Renal cortical epithelial cell (primary cell): ENCODE results near the gene ZNF281. TPM values are rescaled to one million over a fixed set of nuclear protein-coding genes. Genes with fewer than 3 reads are reported as not detected.
A peak's percentile ranks its signal among the peaks of the same experiment; 100 is the strongest.
"Not testable (repeated sequence)": the region's sequence is repeated elsewhere in the genome, so short reads cannot be mapped to it uniquely, and the experiment has no call there.

Source experiments
- DNase-seq: peaks from one replicate; pipeline ENCODE4 v3.0.0-alpha.2; 2011; ENCODE audit warnings: low read depth
- total RNA-seq: library from RNA; depleted of rRNA; stranded (reverse); fragments of >200 nt; gene quantifications from 2 replicates; pipeline ENCODE4 v1.2.3, GENCODE V29; 2014

ZNF281 gene, protein sequence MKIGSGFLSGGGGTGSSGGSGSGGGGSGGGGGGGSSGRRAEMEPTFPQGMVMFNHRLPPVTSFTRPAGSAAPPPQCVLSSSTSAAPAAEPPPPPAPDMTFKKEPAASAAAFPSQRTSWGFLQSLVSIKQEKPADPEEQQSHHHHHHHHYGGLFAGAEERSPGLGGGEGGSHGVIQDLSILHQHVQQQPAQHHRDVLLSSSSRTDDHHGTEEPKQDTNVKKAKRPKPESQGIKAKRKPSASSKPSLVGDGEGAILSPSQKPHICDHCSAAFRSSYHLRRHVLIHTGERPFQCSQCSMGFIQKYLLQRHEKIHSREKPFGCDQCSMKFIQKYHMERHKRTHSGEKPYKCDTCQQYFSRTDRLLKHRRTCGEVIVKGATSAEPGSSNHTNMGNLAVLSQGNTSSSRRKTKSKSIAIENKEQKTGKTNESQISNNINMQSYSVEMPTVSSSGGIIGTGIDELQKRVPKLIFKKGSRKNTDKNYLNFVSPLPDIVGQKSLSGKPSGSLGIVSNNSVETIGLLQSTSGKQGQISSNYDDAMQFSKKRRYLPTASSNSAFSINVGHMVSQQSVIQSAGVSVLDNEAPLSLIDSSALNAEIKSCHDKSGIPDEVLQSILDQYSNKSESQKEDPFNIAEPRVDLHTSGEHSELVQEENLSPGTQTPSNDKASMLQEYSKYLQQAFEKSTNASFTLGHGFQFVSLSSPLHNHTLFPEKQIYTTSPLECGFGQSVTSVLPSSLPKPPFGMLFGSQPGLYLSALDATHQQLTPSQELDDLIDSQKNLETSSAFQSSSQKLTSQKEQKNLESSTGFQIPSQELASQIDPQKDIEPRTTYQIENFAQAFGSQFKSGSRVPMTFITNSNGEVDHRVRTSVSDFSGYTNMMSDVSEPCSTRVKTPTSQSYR
- 28.0 and 38.0 TPM in 2 replicates for total RNA-seq

DNA sequence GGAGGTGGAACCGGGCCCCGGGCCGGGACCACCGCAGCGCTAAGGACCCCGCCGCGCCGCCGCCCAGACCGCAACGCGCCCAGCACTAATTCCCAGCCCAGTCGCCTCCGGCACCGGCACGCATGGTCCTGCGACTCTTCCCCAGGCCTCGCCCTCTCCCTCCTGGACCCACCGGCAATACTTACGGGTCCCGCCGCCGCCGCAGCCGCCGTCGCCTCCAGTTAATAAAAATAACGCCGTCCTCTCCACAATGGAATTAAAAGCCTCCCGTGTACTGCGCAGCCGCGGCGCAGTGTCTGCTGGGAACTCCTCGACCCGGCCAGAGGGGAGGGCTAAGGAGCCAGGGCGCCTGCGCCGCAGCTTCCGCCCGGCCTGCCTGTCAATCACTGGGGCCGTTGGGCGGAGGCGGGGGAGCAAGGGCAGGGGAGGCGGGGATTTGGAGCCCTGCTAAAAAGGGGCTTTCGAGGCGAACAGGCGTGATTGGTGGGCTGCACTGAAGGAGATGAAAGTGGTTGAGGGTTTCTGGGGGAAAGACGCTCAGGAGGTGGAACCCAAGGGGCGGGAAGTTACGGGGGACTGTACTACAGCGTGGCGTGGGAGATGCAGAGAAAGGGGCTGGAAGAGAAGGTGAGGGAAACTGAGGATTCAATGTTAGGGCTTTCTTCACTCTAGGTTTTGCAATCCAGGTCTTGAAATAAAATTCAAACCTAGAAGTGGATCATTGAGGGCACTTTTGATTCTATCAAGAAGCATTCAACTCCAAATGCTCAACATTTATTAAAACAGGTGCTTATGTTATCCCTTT lies at the start of gene ZNF281:
Gene ZNF281, minus strand, starts transcription at position 276 of the 805 bp plus-strand sequence. CDS start 331 bp downstream, outside the sequence.
- peak; percentile 85 for DNase-seq

DNA sequence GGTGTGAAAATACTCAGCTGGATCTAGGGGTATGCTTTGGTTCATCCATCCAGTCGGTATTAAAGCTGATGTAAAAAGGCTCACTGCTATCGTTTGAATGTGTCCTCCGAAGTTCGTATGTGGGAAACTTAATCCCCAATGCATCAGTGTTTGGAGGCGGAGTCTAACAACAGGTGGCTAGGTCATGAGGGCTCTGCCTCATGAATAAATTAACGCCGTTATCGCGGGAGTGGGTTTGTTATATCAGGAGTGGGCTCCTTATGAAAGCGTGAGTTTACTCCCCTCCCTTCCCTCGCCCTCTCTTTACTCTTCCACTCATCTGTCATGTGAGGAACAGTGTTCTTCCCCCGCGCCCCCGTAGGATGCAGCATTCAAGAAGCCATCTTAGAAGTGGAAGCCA lies 48.9 kb upstream of the ZNF281 start:
- DNase-seq = no peak

DNA sequence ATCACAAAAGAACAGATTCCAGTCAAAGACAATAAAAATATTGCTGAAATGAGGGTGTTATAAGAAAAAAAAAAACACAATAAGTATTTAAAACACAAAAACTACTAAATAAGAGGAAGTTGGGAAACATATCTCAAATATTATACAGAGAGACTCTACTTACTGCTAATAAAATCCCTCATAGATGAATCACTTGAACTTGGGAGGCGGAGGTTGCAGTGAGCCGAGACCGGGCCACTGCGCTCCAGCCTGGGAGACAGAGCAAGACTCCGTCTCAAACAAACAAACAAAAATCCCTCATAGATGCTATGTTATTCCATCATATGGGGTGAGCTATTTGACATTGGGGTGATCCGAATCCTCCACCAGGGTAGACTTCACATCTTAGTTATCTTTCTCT lies 48.0 kb upstream of the ZNF281 start:
- no peak for DNase-seq

DNA sequence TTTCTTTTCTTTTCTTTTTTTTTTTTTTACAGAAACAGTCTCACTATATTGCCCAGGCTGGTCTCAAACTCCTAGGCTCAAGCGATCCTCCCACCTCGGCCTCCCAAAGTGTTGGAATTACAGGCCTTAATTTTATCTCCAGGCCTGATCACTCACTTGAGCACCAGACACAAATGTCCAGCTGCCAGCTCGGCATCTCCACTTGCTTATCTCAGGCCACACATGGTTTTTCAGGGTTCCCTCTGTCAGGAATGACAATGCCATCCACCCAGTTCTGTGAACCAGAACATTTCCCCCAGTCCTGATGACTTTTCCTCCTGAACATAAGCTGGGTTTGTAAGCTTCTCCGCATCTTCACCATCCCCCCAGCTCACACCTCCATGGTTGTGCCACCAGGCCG lies 44.6 kb upstream of the ZNF281 start:
- no peak for DNase-seq

DNA sequence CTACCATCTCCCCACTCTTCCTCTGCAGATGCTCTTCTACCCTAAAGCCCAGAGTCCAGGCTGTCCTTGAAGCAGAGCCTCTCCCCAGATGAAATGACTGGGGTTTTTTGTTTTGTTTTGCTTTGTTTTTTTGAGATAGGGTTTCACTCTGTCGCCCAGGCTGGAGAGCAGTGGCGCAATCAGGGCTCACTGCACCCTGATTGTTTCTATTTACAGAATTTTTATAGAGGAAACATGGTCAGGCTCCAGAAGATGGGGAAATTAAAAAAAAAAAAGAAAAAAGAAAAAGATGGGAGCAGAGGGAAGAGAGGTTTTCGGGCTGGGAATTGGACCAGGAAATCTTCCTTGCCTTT lies 43.7 kb upstream of the ZNF281 start:
- peak; percentile 9 for DNase-seq

DNA sequence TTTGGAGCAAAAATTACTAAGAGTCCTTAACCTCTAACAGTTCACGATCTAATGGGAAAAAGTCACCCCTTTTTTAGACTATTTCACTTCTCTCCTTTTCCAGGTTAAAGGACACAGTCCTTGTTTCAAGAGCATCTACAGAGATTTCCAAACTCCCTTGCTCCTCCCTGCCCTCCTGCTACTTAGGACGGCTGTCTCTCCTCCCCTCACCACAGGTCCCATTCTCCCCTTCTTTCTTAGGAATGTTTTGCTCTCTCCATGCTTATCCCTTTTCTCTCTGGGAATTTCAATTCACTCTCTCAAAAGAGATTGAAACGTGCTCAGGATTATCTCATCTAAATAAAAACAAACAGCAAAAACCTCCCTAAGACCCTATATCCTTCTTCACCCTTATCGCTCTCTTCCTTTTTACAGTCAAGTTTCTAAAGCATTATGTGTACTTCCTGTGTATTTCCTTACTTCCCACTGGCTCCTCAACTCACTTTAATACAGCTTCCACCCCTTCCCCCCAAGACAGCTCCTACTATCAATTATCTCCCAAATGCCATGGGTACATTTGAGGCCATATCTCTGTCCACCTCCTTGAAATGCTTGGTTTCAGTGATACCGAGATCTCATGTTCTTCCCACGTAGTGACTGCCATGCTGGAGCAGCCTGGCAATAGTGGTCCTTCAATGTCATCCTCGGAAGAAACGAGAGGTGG lies 43.2 kb upstream of the ZNF281 start:
- no peak for DNase-seq

DNA sequence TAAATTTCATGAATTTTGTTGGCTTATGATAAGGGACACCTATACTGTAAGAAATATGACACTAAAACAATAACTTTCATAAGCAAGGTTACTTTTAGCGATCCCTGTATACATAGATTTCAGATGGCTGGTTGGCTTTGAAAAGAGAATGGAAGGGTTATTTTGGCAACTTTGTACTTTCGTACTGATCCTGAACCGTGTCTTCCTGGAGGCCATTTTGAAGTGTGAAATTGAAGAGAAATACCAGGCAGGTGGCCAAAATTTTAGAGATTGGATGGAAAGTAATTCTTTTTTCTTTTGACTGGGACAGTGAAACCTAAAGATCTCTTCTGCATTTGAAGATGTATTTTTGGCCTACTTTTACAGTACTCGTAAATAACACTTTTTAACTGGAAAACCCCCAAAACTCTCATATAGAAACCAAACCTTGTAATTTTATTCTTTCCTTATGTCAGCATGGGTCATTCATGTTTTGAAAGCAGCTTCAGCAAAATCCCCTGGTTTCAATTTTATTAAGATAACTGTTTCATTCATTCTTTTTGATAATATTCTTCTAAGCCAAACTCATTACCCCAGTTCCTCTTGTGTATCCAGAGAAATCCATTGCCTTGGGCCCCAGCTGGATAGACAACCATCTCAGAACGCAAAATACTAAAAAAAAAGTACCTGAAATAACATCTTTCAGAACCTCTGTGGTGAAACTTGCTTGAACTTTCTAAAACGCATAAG lies 38.4 kb upstream of the ZNF281 start:
- DNase-seq = no peak

DNA sequence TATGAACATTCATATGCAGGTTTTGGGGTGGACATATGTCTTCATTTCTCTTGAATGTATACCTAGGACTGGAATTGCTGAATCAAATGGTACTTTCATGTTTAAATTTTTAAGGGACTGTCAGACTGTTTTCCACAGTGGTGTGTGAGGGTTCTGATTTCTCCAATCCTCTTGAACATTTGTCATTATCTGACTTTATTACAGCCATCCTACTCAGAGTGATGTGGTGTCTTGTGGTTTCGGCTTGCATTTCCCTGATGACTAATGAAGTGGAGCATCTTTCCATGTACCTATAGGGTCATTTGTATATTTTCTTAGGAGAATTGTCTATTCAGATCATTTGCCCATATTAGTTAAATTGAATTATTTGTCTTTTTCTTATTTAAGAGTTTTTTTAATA lies 35.4 kb upstream of the ZNF281 start:
- no peak for DNase-seq

DNA sequence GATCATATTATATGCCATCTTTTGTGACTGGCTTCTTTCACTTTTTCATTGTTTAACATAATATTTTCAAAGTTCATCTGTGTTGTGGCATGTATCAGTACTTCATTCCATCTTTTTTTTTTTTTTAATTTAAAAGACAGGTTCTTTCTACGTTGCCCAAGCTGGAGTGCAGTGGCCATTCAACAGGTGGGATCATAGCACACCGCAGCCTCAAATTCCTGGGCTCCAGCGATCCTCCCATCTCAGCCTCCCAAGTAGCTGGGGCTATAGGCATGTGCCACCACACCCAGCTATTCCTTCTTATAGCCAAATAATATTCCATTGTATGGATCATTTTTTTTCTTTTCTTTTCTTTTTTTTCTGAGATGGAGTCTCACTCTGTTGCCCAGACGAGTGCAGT lies 34.6 kb upstream of the ZNF281 start:
- no peak for DNase-seq

DNA sequence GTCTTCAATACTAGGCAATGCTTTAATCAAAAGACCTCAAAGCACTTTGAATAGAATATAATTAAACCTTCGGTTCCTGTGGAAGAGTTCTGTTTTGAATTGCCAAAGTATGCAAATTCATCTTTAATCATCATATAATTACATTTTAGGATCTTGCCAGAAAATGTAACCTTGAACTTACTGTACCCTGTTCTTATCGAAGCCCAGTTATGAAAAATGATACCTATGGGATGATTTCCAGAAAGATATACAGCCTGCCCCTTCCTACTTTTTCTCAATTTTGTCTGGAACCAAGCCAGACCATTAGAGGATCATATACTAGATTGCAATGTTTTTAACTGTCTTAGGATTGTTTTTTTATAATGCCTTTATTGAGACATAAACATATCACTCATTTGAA lies 34.0 kb upstream of the ZNF281 start:
- no peak for DNase-seq

DNA sequence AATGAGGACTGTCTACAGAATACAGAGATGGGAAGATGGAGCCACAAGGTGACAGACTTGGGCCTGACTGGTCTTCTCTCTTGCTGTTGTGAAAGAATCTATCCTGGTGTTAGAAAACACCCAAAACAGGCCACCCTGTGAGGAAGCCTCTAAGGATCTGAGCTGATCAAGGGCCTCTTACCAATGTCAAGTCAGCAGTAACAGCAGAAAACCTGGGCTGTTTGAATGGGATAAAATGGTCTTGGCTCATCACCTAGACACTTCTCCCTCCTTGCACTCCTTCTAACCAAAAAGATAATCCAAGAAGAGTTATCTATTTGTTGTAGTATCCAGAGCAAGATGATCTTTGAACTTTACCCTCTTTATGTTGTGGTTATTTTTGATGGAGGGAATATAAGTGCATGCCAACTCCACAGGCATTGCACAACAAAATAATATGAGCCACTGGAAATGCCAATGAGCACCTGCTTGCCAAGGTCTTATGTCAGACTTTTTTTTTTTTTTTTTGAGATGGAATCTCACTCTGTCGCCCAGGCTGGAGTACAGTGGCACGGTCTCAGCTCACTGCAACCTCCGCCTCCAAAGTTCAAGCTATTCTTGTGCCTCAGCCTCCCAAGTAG lies 32.8 kb upstream of the ZNF281 start:
- DNase-seq = peak; percentile 7

DNA sequence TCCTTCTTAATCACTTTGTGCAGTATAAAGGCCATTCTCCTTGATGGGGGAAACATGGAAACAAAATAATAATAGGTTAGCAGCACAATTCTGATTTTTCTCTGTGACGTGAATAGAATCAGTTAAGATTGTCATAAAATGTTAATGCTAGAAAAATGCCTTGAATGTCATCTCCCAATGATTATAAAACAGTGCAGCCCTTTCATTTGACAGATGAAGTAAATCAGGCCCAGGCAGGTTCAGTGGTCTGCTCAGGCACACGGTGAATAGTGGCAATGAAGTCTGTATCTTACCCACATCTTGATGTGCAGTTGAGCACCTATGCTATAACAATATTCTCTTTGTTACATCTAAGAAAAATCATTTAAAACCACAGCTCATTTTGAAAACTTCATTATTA lies 32.2 kb upstream of the ZNF281 start:
- DNase-seq = no peak

DNA sequence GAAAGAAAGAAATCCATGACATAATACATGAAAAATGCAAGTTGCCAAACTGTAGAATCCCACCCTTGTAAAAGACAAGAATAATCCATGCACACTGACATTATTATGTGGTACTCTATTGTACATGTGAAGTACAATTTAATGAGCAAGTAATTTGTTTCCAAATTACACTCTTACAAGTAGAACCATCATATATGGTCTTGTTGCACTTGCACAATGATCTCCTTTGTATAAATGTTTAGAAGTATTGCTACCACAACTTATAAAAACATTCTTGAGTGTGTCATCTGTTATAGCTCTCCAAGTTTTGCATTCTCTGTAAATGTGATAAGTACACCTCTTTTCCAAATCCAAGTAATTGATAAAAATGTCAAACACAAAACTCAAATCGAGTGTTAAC lies 29.1 kb upstream of the ZNF281 start:
- DNase-seq = no peak

DNA sequence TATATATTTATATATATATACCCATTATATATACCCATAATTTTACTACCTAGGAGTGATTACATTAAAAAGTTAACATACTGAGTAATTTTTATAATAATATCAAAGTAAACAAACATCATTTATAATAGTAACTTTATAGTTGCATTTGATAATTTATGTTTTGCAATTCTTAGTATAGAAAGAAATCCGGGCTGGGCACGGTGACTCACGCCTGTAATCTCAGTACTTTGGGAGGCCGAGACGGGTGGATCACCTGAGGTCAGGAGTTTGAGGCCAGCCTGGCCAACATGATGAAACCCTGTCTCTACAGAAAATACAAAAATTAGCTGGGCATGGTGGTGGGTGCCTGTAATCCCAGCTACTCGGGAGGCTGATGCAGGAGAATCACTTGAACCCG lies 28.6 kb upstream of the ZNF281 start:
- DNase-seq = not testable (repeated sequence)

DNA sequence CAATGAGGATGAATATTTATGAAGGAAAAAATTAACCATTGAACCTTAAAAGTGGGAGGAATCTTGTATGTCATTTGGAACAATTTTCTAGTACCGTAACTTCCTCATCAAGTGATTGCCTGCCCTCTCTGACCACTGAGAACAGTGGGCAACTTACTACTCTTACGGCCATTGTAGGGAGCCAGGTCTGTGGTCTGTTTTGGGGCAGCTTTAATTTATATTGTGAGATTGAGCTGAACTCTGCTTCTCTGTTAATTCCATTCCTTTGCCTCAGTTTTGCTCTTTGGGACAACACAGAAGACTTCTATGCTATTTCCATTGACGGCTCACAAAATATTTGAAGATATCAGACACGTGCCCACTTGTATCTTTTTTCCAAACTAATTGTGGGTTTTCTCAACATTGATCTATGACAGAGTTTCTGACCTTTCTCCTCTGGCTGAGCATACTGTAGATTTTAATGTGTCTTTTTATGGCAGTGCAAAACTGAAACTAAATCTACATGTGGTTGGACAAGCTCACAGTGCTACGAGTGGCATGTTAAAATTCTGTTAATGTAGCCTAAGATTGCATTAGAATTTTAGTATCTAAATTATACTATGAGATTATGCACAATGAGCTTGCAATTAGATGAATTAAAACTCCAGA lies 27.8 kb upstream of the ZNF281 start:
- peak; percentile 27 for DNase-seq

DNA sequence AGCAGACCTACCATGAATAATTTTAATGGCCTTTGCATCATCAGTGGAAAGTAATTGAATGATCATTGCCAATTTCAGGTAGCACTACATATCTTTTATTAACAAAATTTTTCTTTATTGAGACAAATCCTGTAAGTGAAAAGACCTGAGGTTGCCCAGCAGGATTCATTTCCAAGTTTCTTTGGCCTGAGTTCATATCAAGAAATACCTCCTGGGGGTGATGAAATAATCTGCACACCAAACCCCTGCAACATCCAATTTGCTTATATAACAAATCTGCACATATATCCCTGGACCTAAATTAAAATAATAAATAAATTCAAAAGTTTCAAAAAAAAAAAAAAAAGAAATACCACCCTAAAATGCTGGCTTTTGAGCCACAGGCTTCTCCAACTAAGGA lies 27.3 kb upstream of the ZNF281 start:
- DNase-seq = no peak

DNA sequence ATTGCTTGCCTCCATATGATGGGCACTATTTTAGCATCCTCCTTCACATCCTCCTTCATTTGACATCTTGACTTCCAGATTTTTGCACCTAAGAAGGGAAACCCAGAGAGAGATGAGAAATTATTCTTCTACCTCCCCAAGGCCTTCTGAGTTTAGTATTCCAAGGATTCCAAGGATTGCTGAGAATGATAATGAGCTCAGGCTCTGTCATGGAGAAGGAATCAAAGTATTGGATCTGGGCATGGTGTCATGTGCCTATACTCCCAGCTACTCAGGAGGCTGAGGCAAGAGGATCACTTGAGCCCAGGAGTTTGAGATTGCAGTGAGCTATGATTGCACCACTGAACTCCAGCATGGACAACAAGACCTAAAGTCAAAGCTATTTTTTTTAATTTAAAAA lies 26.6 kb upstream of the ZNF281 start:
- no peak for DNase-seq

DNA sequence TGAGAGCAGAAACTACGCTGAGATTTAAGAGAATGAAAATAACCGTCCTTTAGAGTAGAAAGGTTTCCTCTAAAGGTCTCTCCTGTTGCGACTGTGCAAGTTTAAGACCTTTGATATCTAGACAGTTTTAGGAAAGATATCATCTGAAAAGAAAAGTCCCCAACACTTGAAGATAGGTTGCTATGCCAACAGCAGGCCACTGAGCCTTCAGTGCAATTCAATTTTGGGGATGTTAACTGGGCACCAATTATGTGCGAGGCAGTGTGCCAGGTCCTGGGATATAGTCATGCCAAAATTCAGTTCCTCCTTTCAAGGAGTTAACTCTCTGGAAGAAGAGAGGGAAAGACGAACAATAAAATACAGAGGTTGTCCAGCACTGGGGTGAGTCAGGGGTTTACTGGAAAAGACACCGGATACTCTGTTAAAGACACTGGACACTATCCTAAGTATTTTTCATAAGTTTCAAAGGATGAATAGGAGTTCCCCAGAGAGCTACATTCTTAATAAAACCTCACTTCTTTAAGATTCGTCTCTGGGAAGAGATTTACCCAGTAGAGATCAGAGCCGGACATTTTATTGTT lies 25.5 kb upstream of the ZNF281 start:
- DNase-seq = no peak

DNA sequence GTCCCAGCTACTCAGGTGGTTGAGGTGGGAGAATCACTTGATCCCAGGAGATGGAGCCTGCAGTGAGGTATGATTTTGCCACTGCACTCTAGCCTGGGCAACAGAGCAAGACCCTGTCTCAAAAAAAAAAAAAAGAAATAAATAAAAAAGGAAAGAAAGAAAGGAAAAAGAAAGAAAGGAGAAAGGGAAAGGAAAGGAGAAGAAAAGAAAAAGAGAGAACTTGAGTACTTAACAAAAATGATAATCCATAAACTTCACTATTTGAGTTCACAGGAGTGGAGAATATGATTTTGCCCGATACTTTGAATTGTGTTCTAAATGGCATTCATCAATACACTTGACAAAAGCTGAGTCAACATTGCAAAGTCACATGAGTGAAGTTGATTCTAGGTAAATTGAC lies 23.8 kb upstream of the ZNF281 start:
- DNase-seq = no peak

DNA sequence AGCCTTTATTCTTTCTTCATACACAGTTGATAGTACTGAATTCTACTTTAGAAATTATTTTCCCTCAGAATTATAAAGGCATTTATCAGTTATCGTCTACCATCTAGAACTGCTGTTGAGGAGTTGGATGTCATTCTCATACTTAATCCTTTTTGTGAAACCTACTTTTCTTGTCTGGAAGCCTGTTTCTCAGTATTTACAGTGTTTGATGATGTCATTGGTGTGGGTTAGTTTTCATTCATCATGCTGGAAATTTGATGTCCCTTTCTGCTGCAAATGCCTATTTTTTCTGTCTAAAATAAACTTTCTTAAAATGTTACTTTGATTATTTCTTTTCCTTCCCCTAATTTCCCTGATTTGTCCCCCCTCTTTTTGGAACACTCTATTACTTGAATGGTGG lies 22.8 kb upstream of the ZNF281 start:
- DNase-seq = no peak
